Measurements from ENCODE around the gene OVOL2.

Gene OVOL2

DNA sequence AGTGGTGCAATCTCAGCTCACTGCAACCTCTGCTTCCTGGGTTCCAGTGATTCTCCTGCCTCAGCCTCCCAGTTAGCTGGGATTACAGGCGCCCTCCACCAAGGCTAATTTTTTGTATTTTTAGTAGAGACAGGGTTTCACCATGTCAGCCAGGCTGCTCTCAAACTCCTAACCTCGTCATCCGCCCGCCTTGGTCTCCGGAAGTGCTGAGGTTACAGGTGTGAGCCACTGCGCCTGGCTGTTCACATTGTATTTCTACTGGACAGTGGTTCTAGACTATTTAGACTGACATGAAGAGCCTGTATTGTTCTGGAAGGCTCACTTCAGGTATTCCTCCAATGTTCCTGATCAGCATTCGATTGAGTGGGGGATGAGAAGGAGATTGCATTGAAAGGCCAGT, 14.8 kb upstream of the OVOL2 start:
- Histone ChIP-seq H2AFZ (ENCODE audit: low read depth, low read length) (no peak overlapping the region), H3K27ac (ENCODE audit: low read length, poor library complexity, severe bottlenecking) (no peak overlapping the region), H3K4ac (ENCODE audit: low read depth in 1 of 2, low read length in 2 of 2) (no peak overlapping the region), H3K4me3 (ENCODE audit: insufficient read depth in 1 of 2, low read depth in 1 of 2, low read length in 2 of 2) (no peak overlapping the region), H3K4me2 (ENCODE audit: low read length, poor library complexity, severe bottlenecking) (no peak overlapping the region), H2BK5ac (ENCODE audit: low read depth, low read length, poor library complexity, severe bottlenecking) (no peak overlapping the region), H3K27me3 (ENCODE audit: control insufficient read depth in 1 of 2, insufficient read depth in 1 of 2, low read length in 2 of 2) (peaks cover 0 to 5% of the 10 kb centered on the region in 2 experiments), H2BK15ac (ENCODE audit: low read depth, poor library complexity, severe bottlenecking) (no peak overlapping the region), H3K36me3 (ENCODE audit: control insufficient read depth in 1 of 2, insufficient read depth in 2 of 2, low read depth in 1 of 2, low read length in 2 of 2) (no peaks in the 10 kb centered on the region), H3K14ac (ENCODE audit: low read length in 2 of 2) (no peak overlapping the region), H3K79me1 (replicated peaks; ENCODE audit: low read length, poor library complexity, severe bottlenecking) (no peaks in the 10 kb centered on the region), H2AK5ac (ENCODE audit: low read length, severe bottlenecking) (no peak overlapping the region), H2BK12ac (ENCODE audit: low read length in 2 of 2) (no peak overlapping the region), H3K9me3 (ENCODE audit: control insufficient read depth, low read length) (no peaks in the 10 kb centered on the region), H2BK120ac (ENCODE audit: low read depth, low read length) (no peak overlapping the region), H4K91ac (ENCODE audit: low read length) (no peak overlapping the region), H3K18ac (ENCODE audit: low read depth in 1 of 2, low read length in 2 of 2) (no peak overlapping the region), H3K9ac (ENCODE audit: low read length) (no peak overlapping the region), H3K4me1 (ENCODE audit: control insufficient read depth, insufficient read depth, low read depth, low read length) (no peaks in the 10 kb centered on the region), H4K8ac (ENCODE audit: low read length) (no peak overlapping the region), H3K23ac (ENCODE audit: low read length in 2 of 2) (no peak overlapping the region)
- WGBS, result 90% methylated on average over 7 of the region's 7 CpGs
- no peak for DNase-seq

GRCh38 chr20:18066421-18067333, 9.0 kb upstream of the OVOL2 start:
- Histone ChIP-seq H2BK5ac (ENCODE audit: low read depth, low read length, poor library complexity, severe bottlenecking) (no peak overlapping the region), H3K36me3 (ENCODE audit: control insufficient read depth in 1 of 2, insufficient read depth in 2 of 2, low read depth in 1 of 2, low read length in 2 of 2) (no peaks in the 10 kb centered on the region), H3K4ac (ENCODE audit: low read depth in 1 of 2, low read length in 2 of 2) (no peak overlapping the region), H3K9ac (ENCODE audit: low read length) (no peak overlapping the region), H2AK5ac (ENCODE audit: low read length, severe bottlenecking) (no peak overlapping the region), H3K14ac (ENCODE audit: low read length in 2 of 2) (no peak overlapping the region), H2BK15ac (ENCODE audit: low read depth, poor library complexity, severe bottlenecking) (no peak overlapping the region), H3K18ac (ENCODE audit: low read depth in 1 of 2, low read length in 2 of 2) (no peak overlapping the region), H3K79me1 (replicated peaks; ENCODE audit: low read length, poor library complexity, severe bottlenecking) (no peaks in the 10 kb centered on the region), H3K9me3 (ENCODE audit: control insufficient read depth, low read length) (no peaks in the 10 kb centered on the region), H2AFZ (ENCODE audit: low read depth, low read length) (no peak overlapping the region), H3K4me1 (ENCODE audit: control insufficient read depth, insufficient read depth, low read depth, low read length) (no peaks in the 10 kb centered on the region), H2BK12ac (ENCODE audit: low read length in 2 of 2) (no peak overlapping the region), H4K8ac (ENCODE audit: low read length) (no peak overlapping the region), H3K4me2 (ENCODE audit: low read length, poor library complexity, severe bottlenecking) (no peak overlapping the region), H3K23ac (ENCODE audit: low read length in 2 of 2) (no peak overlapping the region), H2BK120ac (ENCODE audit: low read depth, low read length) (no peak overlapping the region), H3K4me3 (ENCODE audit: insufficient read depth in 1 of 2, low read depth in 1 of 2, low read length in 2 of 2) (no peak overlapping the region), H4K91ac (ENCODE audit: low read length) (no peak overlapping the region), H3K27ac (ENCODE audit: low read length, poor library complexity, severe bottlenecking) (no peak overlapping the region), H3K27me3 (ENCODE audit: control insufficient read depth in 1 of 2, insufficient read depth in 1 of 2, low read length in 2 of 2) (peaks cover 8 to 17% of the 10 kb centered on the region in 2 experiments)
- no peak for DNase-seq
- WGBS, result 82% methylated on average over 8 of the region's 13 CpGs

DNA sequence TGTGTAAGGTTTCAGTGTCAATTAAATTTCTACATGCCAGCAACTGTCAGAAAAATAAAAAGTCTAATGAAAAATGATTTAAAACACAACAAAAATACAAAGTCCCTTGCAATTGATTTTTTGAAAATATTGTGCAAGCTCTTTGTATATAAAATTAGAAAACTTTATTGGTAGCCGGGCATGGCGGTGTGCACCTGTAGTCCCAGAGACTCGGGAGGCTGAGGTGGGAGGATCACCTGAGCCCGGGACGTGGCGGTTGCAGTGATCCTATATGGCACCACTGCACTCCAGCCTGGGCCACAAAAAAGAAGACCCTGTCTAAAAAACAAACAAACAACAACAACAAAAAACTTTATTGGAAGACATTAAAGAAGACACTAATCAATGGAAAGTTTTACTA, 6.0 kb upstream of the OVOL2 start:
- no peak overlapping the region for H2AFZ ChIP-seq (ENCODE audit: low read depth, low read length)
- no peaks in the 10 kb centered on the region for H3K79me1 ChIP-seq (replicated peaks; ENCODE audit: low read length, poor library complexity, severe bottlenecking)
- no peak overlapping the region for H3K14ac ChIP-seq (ENCODE audit: low read length in 2 of 2)
- H3K4ac ChIP-seq (ENCODE audit: low read depth in 1 of 2, low read length in 2 of 2), result no peak overlapping the region
- H3K27ac ChIP-seq (ENCODE audit: low read length, poor library complexity, severe bottlenecking), result no peak overlapping the region
- H2AK5ac ChIP-seq (ENCODE audit: low read length, severe bottlenecking), result no peak overlapping the region
- peaks cover 29 to 47% of the 10 kb centered on the region in 2 experiments for H3K27me3 ChIP-seq (ENCODE audit: control insufficient read depth in 1 of 2, insufficient read depth in 1 of 2, low read length in 2 of 2)
- H3K9ac ChIP-seq (ENCODE audit: low read length), result no peak overlapping the region
- no peak overlapping the region for H4K8ac ChIP-seq (ENCODE audit: low read length)
- no peak overlapping the region for H3K18ac ChIP-seq (ENCODE audit: low read depth in 1 of 2, low read length in 2 of 2)
- no peak overlapping the region for H2BK5ac ChIP-seq (ENCODE audit: low read depth, low read length, poor library complexity, severe bottlenecking)
- H2BK15ac ChIP-seq (ENCODE audit: low read depth, poor library complexity, severe bottlenecking), result no peak overlapping the region
- H2BK12ac ChIP-seq (ENCODE audit: low read length in 2 of 2), result no peak overlapping the region
- H3K4me1 ChIP-seq (ENCODE audit: control insufficient read depth, insufficient read depth, low read depth, low read length), result peaks cover 6% of the 10 kb centered on the region
- 88% methylated on average over 6 of the region's 6 CpGs for WGBS
- H3K23ac ChIP-seq (ENCODE audit: low read length in 2 of 2), result no peak overlapping the region
- no peak overlapping the region for H3K4me2 ChIP-seq (ENCODE audit: low read length, poor library complexity, severe bottlenecking)
- H3K36me3 ChIP-seq (ENCODE audit: control insufficient read depth in 1 of 2, insufficient read depth in 2 of 2, low read depth in 1 of 2, low read length in 2 of 2), result no peaks in the 10 kb centered on the region
- no peak overlapping the region for H2BK120ac ChIP-seq (ENCODE audit: low read depth, low read length)
- H4K91ac ChIP-seq (ENCODE audit: low read length), result no peak overlapping the region
- no peak overlapping the region for H3K4me3 ChIP-seq (ENCODE audit: insufficient read depth in 1 of 2, low read depth in 1 of 2, low read length in 2 of 2)
- no peaks in the 10 kb centered on the region for H3K9me3 ChIP-seq (ENCODE audit: control insufficient read depth, low read length)
- DNase-seq, result no peak

GRCh38 chr20:18059603-18060002, 1.9 kb upstream of the OVOL2 start:
- no peak overlapping the region for H3K14ac ChIP-seq (ENCODE audit: low read length in 2 of 2)
- no peak overlapping the region for H4K8ac ChIP-seq (ENCODE audit: low read length)
- no peak overlapping the region for H2AFZ ChIP-seq (ENCODE audit: low read depth, low read length)
- peaks cover 64 to 78% of the 10 kb centered on the region in 2 experiments for H3K27me3 ChIP-seq (ENCODE audit: control insufficient read depth in 1 of 2, insufficient read depth in 1 of 2, low read length in 2 of 2)
- H3K27ac ChIP-seq (ENCODE audit: low read length, poor library complexity, severe bottlenecking), result no peak overlapping the region
- H4K91ac ChIP-seq (ENCODE audit: low read length), result no peak overlapping the region
- H3K4me2 ChIP-seq (ENCODE audit: low read length, poor library complexity, severe bottlenecking), result no peak overlapping the region
- no peak overlapping the region for H2AK5ac ChIP-seq (ENCODE audit: low read length, severe bottlenecking)
- no peaks in the 10 kb centered on the region for H3K9me3 ChIP-seq (ENCODE audit: control insufficient read depth, low read length)
- no peak overlapping the region for H3K4ac ChIP-seq (ENCODE audit: low read depth in 1 of 2, low read length in 2 of 2)
- no peak overlapping the region for H3K4me3 ChIP-seq (ENCODE audit: insufficient read depth in 1 of 2, low read depth in 1 of 2, low read length in 2 of 2)
- no peak overlapping the region for H3K23ac ChIP-seq (ENCODE audit: low read length in 2 of 2)
- no peak for DNase-seq
- H3K18ac ChIP-seq (ENCODE audit: low read depth in 1 of 2, low read length in 2 of 2), result no peak overlapping the region
- WGBS, result no CpG with 5 or more reads among the region's 2 CpGs
- H3K4me1 ChIP-seq (ENCODE audit: control insufficient read depth, insufficient read depth, low read depth, low read length), result peaks cover 24% of the 10 kb centered on the region
- no peak overlapping the region for H2BK120ac ChIP-seq (ENCODE audit: low read depth, low read length)
- H3K36me3 ChIP-seq (ENCODE audit: control insufficient read depth in 1 of 2, insufficient read depth in 2 of 2, low read depth in 1 of 2, low read length in 2 of 2), result no peaks in the 10 kb centered on the region
- no peak overlapping the region for H2BK12ac ChIP-seq (ENCODE audit: low read length in 2 of 2)
- H3K79me1 ChIP-seq (replicated peaks; ENCODE audit: low read length, poor library complexity, severe bottlenecking), result no peaks in the 10 kb centered on the region
- H2BK15ac ChIP-seq (ENCODE audit: low read depth, poor library complexity, severe bottlenecking), result no peak overlapping the region
- no peak overlapping the region for H3K9ac ChIP-seq (ENCODE audit: low read length)
- no peak overlapping the region for H2BK5ac ChIP-seq (ENCODE audit: low read depth, low read length, poor library complexity, severe bottlenecking)

Data from mesenchymal stem cell (in vitro differentiated cells and primary cell).